Stimulated activated CD4-positive, alpha-beta T cell treated with anti-CD3 and anti-CD28 coated beads, TNF-alpha, amount 100 ng/mL, for 4 hours (primary cell): Measurements from ENCODE around the gene TNIP1.

Experiments
- DNase-seq, 3 experiments: peaks; one replicate each; pipeline ENCODE4 v3.0.0-alpha.2; 2020; ENCODE audit warnings: low read depth in 3 of 3

TNIP1 gene, protein sequence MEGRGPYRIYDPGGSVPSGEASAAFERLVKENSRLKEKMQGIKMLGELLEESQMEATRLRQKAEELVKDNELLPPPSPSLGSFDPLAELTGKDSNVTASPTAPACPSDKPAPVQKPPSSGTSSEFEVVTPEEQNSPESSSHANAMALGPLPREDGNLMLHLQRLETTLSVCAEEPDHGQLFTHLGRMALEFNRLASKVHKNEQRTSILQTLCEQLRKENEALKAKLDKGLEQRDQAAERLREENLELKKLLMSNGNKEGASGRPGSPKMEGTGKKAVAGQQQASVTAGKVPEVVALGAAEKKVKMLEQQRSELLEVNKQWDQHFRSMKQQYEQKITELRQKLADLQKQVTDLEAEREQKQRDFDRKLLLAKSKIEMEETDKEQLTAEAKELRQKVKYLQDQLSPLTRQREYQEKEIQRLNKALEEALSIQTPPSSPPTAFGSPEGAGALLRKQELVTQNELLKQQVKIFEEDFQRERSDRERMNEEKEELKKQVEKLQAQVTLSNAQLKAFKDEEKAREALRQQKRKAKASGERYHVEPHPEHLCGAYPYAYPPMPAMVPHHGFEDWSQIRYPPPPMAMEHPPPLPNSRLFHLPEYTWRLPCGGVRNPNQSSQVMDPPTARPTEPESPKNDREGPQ

DNA sequence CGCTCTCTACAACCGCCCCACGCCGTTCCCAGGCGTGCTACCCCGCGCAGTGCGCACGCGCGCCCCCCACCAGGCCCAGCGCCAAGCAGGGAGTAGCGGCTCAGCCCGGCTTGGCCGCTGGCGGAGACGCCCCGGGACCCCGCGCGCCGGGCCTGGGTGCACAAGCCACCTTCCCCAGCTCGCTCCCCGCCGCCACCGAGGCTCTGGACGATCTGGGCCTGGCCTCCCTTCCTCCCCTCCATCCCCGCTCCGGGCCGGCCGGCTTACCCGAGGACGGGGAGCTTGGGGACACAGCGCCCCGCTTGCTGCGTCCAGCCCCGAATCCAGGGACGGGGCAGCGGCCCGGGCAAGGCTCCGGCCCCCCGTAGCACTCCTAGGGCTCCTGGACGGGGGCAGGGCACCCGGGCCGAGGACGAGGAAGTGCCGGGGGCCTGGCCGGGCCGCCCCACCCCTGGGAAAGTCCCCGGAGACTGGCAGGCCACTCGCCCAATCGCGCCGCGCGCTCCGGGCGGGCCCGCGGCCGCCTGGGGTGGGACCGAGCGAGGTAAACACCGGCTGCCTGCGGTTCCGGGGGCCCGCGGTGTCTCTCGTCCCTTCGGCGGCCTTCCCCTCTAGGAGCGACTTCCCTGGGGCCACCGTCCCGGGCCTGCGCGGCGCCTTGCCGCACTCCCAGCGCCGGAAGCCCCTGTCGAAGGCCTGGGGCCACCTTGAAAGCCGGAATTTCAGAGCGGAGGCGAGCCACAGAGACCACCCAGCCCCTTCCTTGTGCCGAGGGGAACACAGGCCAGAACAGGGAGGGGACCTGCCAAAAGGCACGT, at the start of gene TNIP1:
TSS of gene TNIP1 (minus strand) at position 422 of the 818 bp plus-strand sequence. CDS start 15,939 bp downstream, outside the sequence.
- peak; percentile 83 to 92 (median 90) for DNase-seq

GRCh38 chr5:151130235-151130921, 49.5 kb upstream of the TNIP1 start:
- no peak for DNase-seq

GRCh38 chr5:151128817-151129216, 48.0 kb upstream of the TNIP1 start:
- DNase-seq = no peak

DNA sequence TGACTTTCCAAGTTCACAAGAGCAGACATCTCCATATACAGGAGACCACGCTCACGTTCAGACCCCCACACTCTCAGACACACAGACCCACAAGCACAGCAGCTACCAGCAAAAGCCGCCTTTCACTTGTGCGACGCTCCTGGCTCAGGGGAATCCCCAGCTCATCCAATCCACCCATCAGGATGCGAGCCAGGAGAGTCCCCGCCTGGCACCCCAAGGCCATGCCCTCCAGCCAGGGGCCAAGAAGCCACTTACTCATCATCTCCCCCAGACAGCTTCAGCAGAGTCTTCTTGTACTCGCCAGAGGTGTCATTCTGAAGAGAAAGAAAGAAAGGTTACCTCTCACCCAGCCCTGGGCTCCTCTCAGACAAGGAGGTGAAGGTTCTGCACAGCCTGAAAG, 47.1 kb upstream of the TNIP1 start:
- no peak for DNase-seq

GRCh38 chr5:151126199-151126645, 45.4 kb upstream of the TNIP1 start:
- DNase-seq = peak; percentile 42 to 50 (median 43)

DNA sequence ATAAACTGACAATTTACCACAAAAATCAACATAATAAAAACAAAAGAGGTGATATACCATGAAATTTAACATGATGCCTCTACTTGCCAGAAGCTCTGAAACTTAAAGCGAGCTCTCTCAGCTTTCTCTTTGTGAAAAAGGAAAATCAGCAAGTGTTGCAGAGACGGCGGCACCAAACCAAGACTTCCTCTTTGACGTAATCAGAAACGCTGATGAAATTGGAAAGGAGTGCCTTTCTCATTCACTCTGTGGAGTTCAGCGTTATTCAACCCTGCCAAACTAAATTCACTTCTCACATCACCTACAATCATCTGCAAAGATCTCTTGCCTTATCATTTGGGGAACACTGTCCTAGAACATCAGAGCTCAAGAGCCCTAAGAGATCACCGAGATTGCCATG, 44.6 kb upstream of the TNIP1 start:
- DNase-seq = no peak

GRCh38 chr5:151123897-151124751, 43.3 kb upstream of the TNIP1 start:
- no peak for DNase-seq

- DNase-seq = no peak
Measured at GRCh38 chr5:151122828-151123227, 42.0 kb upstream of the TNIP1 start.

DNA sequence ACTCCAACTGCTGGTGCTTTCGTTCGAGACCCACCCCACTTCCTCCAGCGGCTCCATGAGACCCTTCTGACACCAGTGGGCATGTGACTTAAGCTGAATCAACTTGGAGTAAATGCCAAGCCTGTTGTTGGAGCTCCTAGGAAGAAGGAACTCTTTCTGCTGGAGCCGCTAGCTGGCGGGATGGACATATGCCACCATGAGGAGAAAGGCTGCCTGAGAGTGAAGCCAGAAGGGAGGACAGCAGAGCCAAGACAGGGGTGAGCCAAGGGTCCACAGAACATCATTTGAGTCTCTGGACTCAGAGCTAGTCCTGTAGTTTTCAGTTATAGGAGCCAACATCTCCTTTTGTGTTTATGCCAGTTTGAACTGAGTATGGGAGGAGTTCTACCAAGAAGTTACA, 40.8 kb upstream of the TNIP1 start:
- no peak for DNase-seq

GRCh38 chr5:151121095-151121494, 40.3 kb upstream of the TNIP1 start:
- DNase-seq = no peak

- DNase-seq = no peak
Measured at GRCh38 chr5:151118913-151119575, 38.2 kb upstream of the TNIP1 start.

DNA sequence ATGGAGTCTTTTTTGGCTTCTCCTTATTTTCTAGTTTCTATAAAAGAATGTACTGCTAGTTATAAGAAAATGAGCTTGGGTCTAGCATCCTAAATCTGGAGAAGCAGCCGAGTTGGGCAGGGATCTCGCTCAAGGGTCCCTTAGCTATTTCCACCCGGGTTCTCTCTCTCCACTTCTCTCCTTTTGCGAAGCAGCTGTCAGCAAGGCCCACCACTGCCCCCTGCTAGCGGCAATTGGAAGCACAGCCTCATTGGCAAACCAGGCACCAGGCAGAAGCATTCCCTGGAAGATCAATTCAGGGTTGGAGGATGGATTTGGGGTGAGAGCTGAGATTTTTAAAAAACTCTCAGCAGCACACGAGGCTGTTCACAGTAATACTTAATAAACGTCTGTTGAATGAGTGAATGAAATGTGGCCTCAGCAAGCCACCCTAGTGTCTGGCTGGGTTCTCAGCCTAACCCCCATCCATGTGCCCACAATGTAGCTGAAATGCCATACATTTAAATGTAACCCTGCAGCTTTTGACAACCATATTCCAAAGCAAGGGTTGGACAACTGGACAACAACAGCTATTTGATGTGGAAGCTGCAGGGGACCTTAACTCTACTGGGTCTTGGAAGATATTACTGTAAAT, 34.6 kb upstream of the TNIP1 start:
- DNase-seq = peak; percentile 58 to 65 (median 58)

DNA sequence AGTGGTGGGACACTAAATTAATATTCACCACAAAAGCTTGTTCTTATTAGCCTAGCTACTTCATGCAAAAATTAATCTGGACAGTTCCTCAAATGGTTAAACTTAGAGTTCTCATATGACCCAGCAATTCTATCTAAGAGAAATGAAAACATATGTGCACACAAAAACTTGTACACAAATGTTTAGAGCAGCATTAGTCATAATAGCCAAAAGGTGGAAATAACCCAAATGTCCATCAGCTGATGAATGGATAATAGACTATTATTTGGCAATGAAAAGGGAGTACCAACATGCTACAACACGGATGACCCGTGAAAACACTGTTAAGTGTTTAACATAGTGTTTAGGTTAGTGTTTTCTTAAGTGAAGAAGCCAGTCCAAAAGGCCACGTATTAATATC, 32.8 kb upstream of the TNIP1 start:
- no peak for DNase-seq

DNA sequence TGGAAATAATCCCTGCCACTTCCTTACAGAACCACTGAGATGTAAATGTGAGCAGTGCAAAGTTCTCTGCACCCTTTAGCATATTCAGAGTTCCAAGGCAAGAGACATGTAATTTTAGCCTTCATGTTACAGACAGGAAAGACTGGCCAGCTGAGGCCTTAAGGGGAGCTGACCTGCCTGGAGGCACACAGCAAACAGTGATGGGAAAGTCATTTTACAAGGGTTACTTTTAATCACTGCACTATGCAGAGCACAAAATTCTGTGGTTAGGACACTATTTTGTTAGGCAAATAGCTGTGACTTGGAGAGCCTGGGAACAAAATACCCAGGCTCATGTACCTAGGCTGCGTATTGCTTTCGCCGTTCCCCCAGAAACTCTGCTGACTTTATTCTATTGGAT, 30.2 kb upstream of the TNIP1 start:
- no peak for DNase-seq

DNA sequence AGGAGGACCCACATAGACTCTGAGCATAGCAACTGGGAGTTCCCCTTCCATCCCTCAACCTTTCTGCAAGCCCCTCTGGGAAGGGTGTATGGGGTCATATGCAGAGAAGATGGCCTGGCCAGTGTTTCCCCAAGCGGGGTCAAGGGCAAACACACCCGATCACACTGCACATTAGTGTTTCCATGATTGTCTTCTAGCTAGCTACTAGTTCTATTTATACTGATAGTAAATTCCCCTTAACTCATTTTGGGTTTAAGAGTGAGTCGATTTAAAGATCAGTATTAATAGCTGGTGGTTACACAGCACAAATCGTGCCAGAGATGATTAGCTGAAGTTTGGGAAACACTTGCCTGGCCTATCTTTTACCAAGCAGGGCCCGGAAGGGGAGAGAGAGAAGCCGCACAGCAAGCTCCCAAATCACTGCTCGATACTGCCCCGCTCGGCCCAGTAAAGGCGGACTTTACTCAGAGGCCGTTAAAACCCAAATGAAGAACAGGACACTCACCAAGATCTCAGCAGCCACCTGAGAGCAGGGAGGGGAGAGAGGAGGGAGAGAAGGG, 29.4 kb upstream of the TNIP1 start:
- no peak for DNase-seq

GRCh38 chr5:151108566-151108965, 27.7 kb upstream of the TNIP1 start:
- no peak for DNase-seq

DNA sequence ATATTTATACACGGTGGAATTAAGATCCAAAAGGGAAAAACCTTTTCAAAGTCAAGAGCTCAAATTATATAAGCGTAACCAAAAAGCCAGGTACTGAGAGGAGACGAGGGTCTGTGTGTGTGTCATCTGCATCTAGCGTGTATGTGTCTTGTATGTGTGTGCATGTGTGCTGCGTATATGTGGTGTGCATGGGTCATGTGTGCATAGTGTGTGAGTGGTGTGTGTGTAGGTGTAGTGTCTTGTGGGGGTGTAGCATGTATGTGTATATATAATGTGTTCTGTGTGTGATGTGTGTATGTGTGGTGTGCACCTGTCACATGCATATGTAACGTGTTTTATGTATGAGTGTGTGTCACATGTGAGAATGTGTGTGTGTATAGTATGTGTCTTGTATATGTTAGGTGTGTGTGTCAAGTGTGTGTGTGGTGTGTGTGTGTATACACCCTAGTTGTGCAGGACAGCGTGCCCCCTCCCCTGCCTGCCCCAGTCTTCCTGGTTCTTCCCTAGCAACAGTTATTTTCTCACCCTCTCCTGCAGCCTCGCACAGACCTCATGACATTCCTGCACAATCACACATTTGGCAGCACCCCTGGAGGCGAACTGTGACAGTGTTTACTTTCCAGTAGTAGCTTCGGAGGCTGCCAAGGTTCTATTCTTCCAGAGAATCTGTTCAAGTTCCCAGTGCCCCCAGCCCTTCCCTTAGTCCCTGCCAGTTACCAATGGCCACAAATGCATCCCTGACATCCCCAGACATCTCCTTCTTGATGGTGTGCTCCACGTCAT, 27.1 kb upstream of the TNIP1 start:
- no peak for DNase-seq

DNA sequence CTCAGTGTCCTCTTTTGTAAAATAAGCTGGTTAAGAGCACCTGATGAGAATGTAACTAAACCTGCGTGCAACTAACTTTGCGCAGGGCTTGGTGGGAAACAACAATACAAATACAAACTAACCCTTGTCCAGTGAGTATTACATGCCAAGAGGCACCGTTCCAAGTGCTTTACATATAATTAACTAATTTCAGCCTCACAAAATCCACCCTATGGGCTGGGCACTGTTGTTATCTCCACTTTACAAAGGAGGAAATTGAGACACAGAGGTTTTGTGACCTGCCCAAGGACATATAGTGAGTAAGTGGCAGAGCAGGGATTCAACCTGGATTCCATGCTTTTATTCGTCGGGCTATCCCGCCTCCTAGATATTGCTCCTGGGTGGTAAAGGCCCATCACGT, 26.2 kb upstream of the TNIP1 start:
- DNase-seq = no peak

DNA sequence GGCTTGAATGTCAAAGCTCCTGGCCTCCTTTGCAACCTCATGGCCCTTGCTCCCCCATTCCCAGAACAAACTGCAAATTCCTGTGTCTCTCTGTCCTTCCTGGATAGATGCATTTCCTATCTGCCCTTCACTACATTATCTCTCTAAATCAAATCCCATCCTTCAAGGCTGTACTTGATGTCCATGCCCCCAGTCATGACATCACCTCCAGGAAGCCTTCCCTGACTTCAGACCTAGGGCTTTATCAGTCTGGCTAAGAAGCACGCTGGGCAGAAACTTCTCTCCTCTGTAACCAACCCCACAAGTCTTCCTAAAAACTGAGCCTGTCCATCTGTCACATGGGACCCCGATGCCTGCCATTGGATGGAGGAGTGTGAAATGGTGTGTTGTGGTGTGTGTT, 25.7 kb upstream of the TNIP1 start:
- no peak for DNase-seq
